Esophagus muscularis mucosa (tissue), 4 donors: Measurements from ENCODE around the gene PLAC1. TPM values are rescaled to one million over a fixed set of nuclear protein-coding genes. Genes with fewer than 3 reads are reported as not detected.

Experiments used
- DNase-seq: peaks from one replicate; pipeline ENCODE4 v3.0.0-alpha.2; 2017; ENCODE audit errors: extremely low spot score
- H3K27ac ChIP-seq, 4 donors: fragments of 200-600 bp; sonication (generic); replicated peaks in 1 of 4; 1 replicate in 3 of 4; 2 replicates in 1 of 4; pipeline ENCODE4 v1.5.1; 2016 to 2019; ENCODE audit warnings: mild to moderate bottlenecking in 1 of 4
- H3K27me3 ChIP-seq, 4 donors: fragments of 200-600 bp; sonication (generic); one replicate each; pipeline versions ENCODE4 v1.5.1 to v1.6.0; 2016 to 2019
- H3K36me3 ChIP-seq, 4 donors: fragments of 200-600 bp; sonication (generic); one replicate each; pipeline ENCODE4 v1.5.1; 2016 to 2019
- H3K4me1 ChIP-seq, 4 donors: fragments of 200-600 bp; sonication (generic); one replicate each; pipeline ENCODE4 v1.5.1; 2016 to 2019
- H3K4me3 ChIP-seq, 4 donors: fragments of 200-600 bp; sonication (generic); 1 replicate in 2 of 4; 2 replicates in 2 of 4; pipeline ENCODE4 v1.5.1; 2016 to 2019; ENCODE audit warnings: mild to moderate bottlenecking in 4 of 4, moderate library complexity in 1 of 4
- H3K9me3 ChIP-seq, 4 donors: fragments of 200-600 bp; sonication (generic); 1 replicate in 3 of 4; 2 replicates in 1 of 4; pipeline ENCODE4 v1.5.1; 2016 to 2019
- EP300 ChIP-seq: sonication (generic); formaldehyde crosslinking; IDR thresholded peaks from one replicate; pipeline ENCODE4 v1.6.1; 2017; ENCODE audit warnings: antibody characterized with exemption
- POLR2A ChIP-seq: fragments of 450-650 bp; IDR thresholded peaks from one replicate; pipeline ENCODE4 v1.6.1; 2017; ENCODE audit warnings: antibody characterized with exemption, moderate library complexity, mild to moderate bottlenecking, low read depth
- POLR2AphosphoS5 ChIP-seq, 2 donors: sonication (generic); formaldehyde crosslinking; IDR thresholded peaks; one replicate each; pipeline ENCODE4 v1.6.1; 2017; ENCODE audit warnings: antibody characterized with exemption in 2 of 2
- WGBS: methylation state at CpG from one replicate; pipeline ENCODE4 v1.1.5; 2018; 5-methylcytosine and 5-hydroxymethylcytosine counted together
- intact Hi-C: fragments of 100-400 bp; cut with DNase I; formaldehyde crosslinking; loops from one replicate; pipeline ENCODE4 v1.15.1; 2023
- total RNA-seq, 4 donors: library from RNA; depleted of rRNA; stranded (reverse); fragments of >200 nt; gene quantifications; one replicate each; pipeline versions ENCODE4 v1.1.0 to v1.2.1, GENCODE V29; 2016
- TF ChIP-seq, protein P1 (sequence below), 3 experiments: fragments of 200-600 bp in 2 of 3; fragments of 450-650 bp in 1 of 3; sonication (generic) in 2 of 3; IDR thresholded peaks; one replicate each; pipeline ENCODE4 v1.5.1; 2017 to 2019; ENCODE audit warnings: antibody characterized with exemption in 3 of 3, mild to moderate bottlenecking in 2 of 3, moderate library complexity in 1 of 3

Gene PLAC1
- total RNA-seq, 4 donors from 2014 or later = not detected

DNA sequence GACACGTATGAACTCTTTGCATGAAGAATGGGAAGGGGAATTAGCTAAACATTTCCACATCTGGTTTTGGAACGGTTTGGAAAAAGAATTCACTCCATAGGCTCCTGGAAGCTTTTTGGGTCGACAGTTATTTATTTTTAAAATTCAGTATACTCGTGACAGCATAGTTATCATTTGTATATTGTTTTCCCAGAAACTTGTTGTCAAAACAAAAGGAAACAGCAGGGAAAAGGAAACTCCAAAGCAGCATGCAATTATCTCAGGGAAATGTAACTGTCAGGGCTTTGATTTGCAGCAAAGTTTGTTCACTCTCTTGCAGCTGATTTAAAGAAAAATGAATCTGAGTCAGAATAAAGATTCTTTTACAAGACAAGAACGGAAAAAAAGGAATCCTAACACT, 86.5 kb downstream of the PLAC1 start:
- DNase-seq = no peak
- Histone ChIP-seq H3K36me3 (no peaks in the 10 kb centered on the region), H3K27ac (no peak overlapping the region), H3K9me3 (no peaks in the 10 kb centered on the region), H3K4me1 (no peaks in the 10 kb centered on the region), H3K4me3 (no peak overlapping the region), H3K27me3 (peaks cover 0 to 5% (median 0%) of the 10 kb centered on the region in 4 donors)
- intact Hi-C loops = no loop called here
- 24% methylated on average over 5 of the region's 5 CpGs for whole genome bisulfite sequencing
- TF ChIP-seq POLR2AphosphoS5 (IDR thresholded peaks at IDR 0.05) (no peak), POLR2A (no peak), EP300 (no peak)
- TF ChIP-seq, protein P1, sequence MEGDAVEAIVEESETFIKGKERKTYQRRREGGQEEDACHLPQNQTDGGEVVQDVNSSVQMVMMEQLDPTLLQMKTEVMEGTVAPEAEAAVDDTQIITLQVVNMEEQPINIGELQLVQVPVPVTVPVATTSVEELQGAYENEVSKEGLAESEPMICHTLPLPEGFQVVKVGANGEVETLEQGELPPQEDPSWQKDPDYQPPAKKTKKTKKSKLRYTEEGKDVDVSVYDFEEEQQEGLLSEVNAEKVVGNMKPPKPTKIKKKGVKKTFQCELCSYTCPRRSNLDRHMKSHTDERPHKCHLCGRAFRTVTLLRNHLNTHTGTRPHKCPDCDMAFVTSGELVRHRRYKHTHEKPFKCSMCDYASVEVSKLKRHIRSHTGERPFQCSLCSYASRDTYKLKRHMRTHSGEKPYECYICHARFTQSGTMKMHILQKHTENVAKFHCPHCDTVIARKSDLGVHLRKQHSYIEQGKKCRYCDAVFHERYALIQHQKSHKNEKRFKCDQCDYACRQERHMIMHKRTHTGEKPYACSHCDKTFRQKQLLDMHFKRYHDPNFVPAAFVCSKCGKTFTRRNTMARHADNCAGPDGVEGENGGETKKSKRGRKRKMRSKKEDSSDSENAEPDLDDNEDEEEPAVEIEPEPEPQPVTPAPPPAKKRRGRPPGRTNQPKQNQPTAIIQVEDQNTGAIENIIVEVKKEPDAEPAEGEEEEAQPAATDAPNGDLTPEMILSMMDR (IDR thresholded peaks at IDR 0.05) = no peak

- no peaks in the 10 kb centered on the region for H3K9me3 ChIP-seq
- no peaks in the 10 kb centered on the region for H3K36me3 ChIP-seq
- WGBS = 51% methylated on average over 2 of the region's 2 CpGs
- H3K4me3 ChIP-seq = no peak overlapping the region
- no peak overlapping the region for H3K27ac ChIP-seq
- no peaks in the 10 kb centered on the region for H3K4me1 ChIP-seq
- TF ChIP-seq POLR2A (no peak), POLR2AphosphoS5 (IDR thresholded peaks at IDR 0.05) (no peak), EP300 (no peak)
- TF ChIP-seq, protein P1 (IDR thresholded peaks at IDR 0.05) = no peak
- intact Hi-C loops = no loop called here
- peaks cover 0 to 5% (median 0%) of the 10 kb centered on the region in 4 donors for H3K27me3 ChIP-seq
- no peak for DNase-seq
Measured at GRCh38 chrX:134570899-134571298, 87.4 kb downstream of the PLAC1 start.

GRCh38 chrX:134570509-134570846, 87.8 kb downstream of the PLAC1 start:
- Histone ChIP-seq H3K9me3 (no peaks in the 10 kb centered on the region), H3K4me3 (no peak overlapping the region), H3K27ac (no peak overlapping the region), H3K4me1 (no peaks in the 10 kb centered on the region), H3K36me3 (no peaks in the 10 kb centered on the region), H3K27me3 (peaks cover 0 to 5% (median 0%) of the 10 kb centered on the region in 4 donors)
- TF ChIP-seq POLR2AphosphoS5 (IDR thresholded peaks at IDR 0.05) (no peak), POLR2A (no peak)
- TF ChIP-seq, protein P1 (IDR thresholded peaks at IDR 0.05) = no peak
- WGBS = 44% methylated on average over 3 of the region's 3 CpGs
- DNase-seq = no peak
- intact Hi-C loops = no loop called here

DNA sequence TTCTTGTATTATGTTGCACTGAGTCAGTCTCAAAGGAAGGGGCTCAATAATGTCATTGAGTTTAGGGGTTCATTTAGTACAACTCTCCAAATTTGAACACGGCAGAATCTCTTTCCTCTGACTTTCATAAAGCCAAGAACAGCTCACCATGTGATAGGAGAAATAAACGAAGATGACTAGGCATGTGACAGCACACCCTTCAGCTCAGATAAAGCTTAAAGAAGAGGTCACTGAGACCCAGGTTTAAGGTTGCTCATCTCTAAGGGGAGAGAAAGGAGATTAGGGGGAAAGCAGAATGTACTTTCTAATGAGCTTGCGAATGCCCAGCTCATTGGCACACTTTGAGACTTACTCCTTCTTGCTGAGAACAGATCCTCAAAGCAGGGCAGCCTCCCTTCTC, 89.0 kb downstream of the PLAC1 start:
- Histone ChIP-seq H3K36me3 (no peaks in the 10 kb centered on the region), H3K27ac (no peak overlapping the region), H3K27me3 (peaks cover 0 to 5% (median 0%) of the 10 kb centered on the region in 4 donors), H3K4me1 (no peaks in the 10 kb centered on the region), H3K9me3 (no peaks in the 10 kb centered on the region), H3K4me3 (no peak overlapping the region)
- TF ChIP-seq POLR2AphosphoS5 (IDR thresholded peaks at IDR 0.05) (no peak), EP300 (no peak), POLR2A (no peak)
- TF ChIP-seq, protein P1 (IDR thresholded peaks at IDR 0.05) = no peak
- 71% methylated on average over 3 of the region's 3 CpGs for WGBS
- DNase-seq = no peak
- intact Hi-C loops = no loop called here

- WGBS = 62% methylated on average over 8 of the region's 8 CpGs
- intact Hi-C loops = no loop called here
Measured at GRCh38 chrX:134568285-134569016, 89.8 kb downstream of the PLAC1 start.

More at GRCh38 chrX:134568285-134569016, 89.8 kb downstream of the PLAC1 start:
- H3K27ac ChIP-seq = no peak overlapping the region
- DNase-seq = no peak
- H3K4me1 ChIP-seq = no peaks in the 10 kb centered on the region
- H3K4me3 ChIP-seq = no peak overlapping the region
- no peaks in the 10 kb centered on the region for H3K9me3 ChIP-seq
- H3K36me3 ChIP-seq = no peaks in the 10 kb centered on the region
- peaks cover 0 to 5% (median 0%) of the 10 kb centered on the region in 4 donors for H3K27me3 ChIP-seq
- TF ChIP-seq POLR2AphosphoS5 (IDR thresholded peaks at IDR 0.05) (no peak), POLR2A (no peak), EP300 (no peak)
- TF ChIP-seq, protein P1 (IDR thresholded peaks at IDR 0.05) = no peak
